Mucosa of rectum (tissue), 2 donors: ENCODE data around the gene RAB24.
"Not testable (repeated sequence)": the region's sequence is repeated elsewhere in the genome, so short reads cannot be mapped to it uniquely, and the experiment has no call there.

Experiments
- H3K27ac ChIP-seq, 2 donors: one replicate each; pipeline ENCODE4 v1.7.0; 2013; ENCODE audit warnings: inconsistent platforms in 2 of 2, low read depth in 2 of 2, low read length in 2 of 2
- H3K27me3 ChIP-seq, 2 donors: one replicate each; pipeline ENCODE4 v1.7.0; 2013; ENCODE audit warnings: low read length in 2 of 2; ENCODE audit not compliant: control insufficient read depth in 2 of 2, insufficient read depth in 2 of 2
- H3K36me3 ChIP-seq, 2 donors: one replicate each; pipeline ENCODE4 v1.7.0; 2013; ENCODE audit warnings: low read length in 2 of 2; ENCODE audit not compliant: control insufficient read depth in 2 of 2, insufficient read depth in 2 of 2
- H3K4me1 ChIP-seq, 2 donors: one replicate each; pipeline ENCODE4 v1.7.0; 2013; ENCODE audit warnings: low read length in 2 of 2, mild to moderate bottlenecking in 1 of 2; ENCODE audit not compliant: control insufficient read depth in 2 of 2, insufficient read depth in 2 of 2
- H3K4me3 ChIP-seq, 2 donors: one replicate each; pipeline ENCODE4 v1.7.0; 2013; ENCODE audit warnings: low read length in 2 of 2
- H3K9ac ChIP-seq, 2 donors: one replicate each; pipeline ENCODE4 v1.7.0; 2013; ENCODE audit warnings: low read length in 2 of 2, low read depth in 1 of 2, mild to moderate bottlenecking in 1 of 2
- H3K9me3 ChIP-seq, 2 donors: one replicate each; pipeline ENCODE4 v1.7.0; 2013; ENCODE audit warnings: low read length in 2 of 2; ENCODE audit not compliant: control insufficient read depth in 2 of 2
- donor health status: healthy.
- donor health status: Normal muscosa, but diverticular disease.

The RAB24 gene

GRCh38 chr5:177269976-177270375 is 33.5 kb downstream of the RAB24 start:
- Histone ChIP-seq H3K36me3 (peaks cover 38 to 48% of the 10 kb centered on the region in 2 donors), H3K27ac (no peak overlapping the region), H3K9ac (no peak overlapping the region)

GRCh38 chr5:177269232-177269895 is 34.2 kb downstream of the RAB24 start:
- peaks cover 36 to 49% of the 10 kb centered on the region in 2 donors for H3K36me3 ChIP-seq

More at GRCh38 chr5:177269976-177270375, 33.5 kb downstream of the RAB24 start:
- no peaks in the 10 kb centered on the region for H3K27me3 ChIP-seq
- H3K4me1 ChIP-seq = no peaks in the 10 kb centered on the region
- no peak overlapping the region for H3K4me3 ChIP-seq
- H3K9me3 ChIP-seq = no peaks in the 10 kb centered on the region

GRCh38 chr5:177265395-177265794 is 38.1 kb downstream of the RAB24 start:
- no peaks in the 10 kb centered on the region for H3K9me3 ChIP-seq
- H3K4me3 ChIP-seq = no peak overlapping the region
- H3K9ac ChIP-seq = no peak overlapping the region
- H3K4me1 ChIP-seq = no peaks in the 10 kb centered on the region
- peaks cover 34 to 61% of the 10 kb centered on the region in 2 donors for H3K36me3 ChIP-seq
- no peaks in the 10 kb centered on the region for H3K27me3 ChIP-seq
- no peak overlapping the region for H3K27ac ChIP-seq

More at GRCh38 chr5:177269232-177269895, 34.2 kb downstream of the RAB24 start:
- Histone ChIP-seq H3K27ac (no peak overlapping the region), H3K9me3 (no peaks in the 10 kb centered on the region), H3K4me1 (no peaks in the 10 kb centered on the region), H3K27me3 (no peaks in the 10 kb centered on the region), H3K4me3 (no peak overlapping the region), H3K9ac (no peak overlapping the region)

GRCh38 chr5:177264178-177264577 is 39.3 kb downstream of the RAB24 start:
- Histone ChIP-seq H3K27ac (no peak overlapping the region), H3K4me1 (no peaks in the 10 kb centered on the region), H3K36me3 (peaks cover 32 to 58% of the 10 kb centered on the region in 2 donors), H3K9ac (no peak overlapping the region), H3K27me3 (no peaks in the 10 kb centered on the region), H3K4me3 (no peak overlapping the region), H3K9me3 (no peaks in the 10 kb centered on the region)

GRCh38 chr5:177261510-177261909 is 42.0 kb downstream of the RAB24 start:
- H3K27me3 ChIP-seq = no peaks in the 10 kb centered on the region
- H3K9me3 ChIP-seq = no peaks in the 10 kb centered on the region
- H3K4me3 ChIP-seq = no peak overlapping the region
- H3K9ac ChIP-seq = no peak overlapping the region
- H3K36me3 ChIP-seq = peaks cover 37 to 56% of the 10 kb centered on the region in 2 donors
- H3K4me1 ChIP-seq = no peaks in the 10 kb centered on the region
- H3K27ac ChIP-seq = no peak overlapping the region

- H3K4me1 ChIP-seq = no peaks in the 10 kb centered on the region
- no peaks in the 10 kb centered on the region for H3K9me3 ChIP-seq
- peaks cover 35 to 50% of the 10 kb centered on the region in 2 donors for H3K36me3 ChIP-seq
- no peak overlapping the region for H3K27ac ChIP-seq
- no peaks in the 10 kb centered on the region for H3K27me3 ChIP-seq
- no peak overlapping the region for H3K9ac ChIP-seq
- no peak overlapping the region for H3K4me3 ChIP-seq
These were observed 42.6 kb downstream of the RAB24 start for GRCh38 chr5:177260961-177261360.

GRCh38 chr5:177258711-177259110 is 44.8 kb downstream of the RAB24 start:
- H3K27ac ChIP-seq, H3K4me1 ChIP-seq, H3K27me3 ChIP-seq, H3K4me3 ChIP-seq, H3K9me3 ChIP-seq, H3K9ac ChIP-seq: not testable (repeated sequence)
- peaks cover 33 to 50% of the 10 kb centered on the region in 2 donors for H3K36me3 ChIP-seq

GRCh38 chr5:177256296-177256695 is 47.2 kb downstream of the RAB24 start:
- Histone ChIP-seq H3K4me1 (no peaks in the 10 kb centered on the region), H3K36me3 (peaks cover 44 to 58% of the 10 kb centered on the region in 2 donors), H3K27ac (no peak overlapping the region), H3K4me3 (no peak overlapping the region), H3K9ac (no peak overlapping the region), H3K9me3 (no peaks in the 10 kb centered on the region), H3K27me3 (no peaks in the 10 kb centered on the region)

- H3K27ac ChIP-seq = no peak overlapping the region
- no peak overlapping the region for H3K4me3 ChIP-seq
- H3K4me1 ChIP-seq = no peaks in the 10 kb centered on the region
- H3K36me3 ChIP-seq = peaks cover 44 to 49% of the 10 kb centered on the region in 2 donors
- H3K9me3 ChIP-seq = no peaks in the 10 kb centered on the region
- H3K27me3 ChIP-seq = no peaks in the 10 kb centered on the region
- no peak overlapping the region for H3K9ac ChIP-seq
These were observed 50.3 kb downstream of the RAB24 start for GRCh38 chr5:177253252-177253651.
